NOMO-1 treated with dmso at 0.1 percent for 144 hours (cell line): ENCODE data around the gene STXBP6.
"Not testable (repeated sequence)": the region's sequence is repeated elsewhere in the genome, so short reads cannot be mapped to it uniquely, and the experiment has no call there.

Experiments used
- DNase-seq: peaks from one replicate; lab custom pipeline; 2025; ENCODE audit not compliant: unreplicated experiment; lab: John Stamatoyannopoulos, UW

Gene STXBP6

DNA sequence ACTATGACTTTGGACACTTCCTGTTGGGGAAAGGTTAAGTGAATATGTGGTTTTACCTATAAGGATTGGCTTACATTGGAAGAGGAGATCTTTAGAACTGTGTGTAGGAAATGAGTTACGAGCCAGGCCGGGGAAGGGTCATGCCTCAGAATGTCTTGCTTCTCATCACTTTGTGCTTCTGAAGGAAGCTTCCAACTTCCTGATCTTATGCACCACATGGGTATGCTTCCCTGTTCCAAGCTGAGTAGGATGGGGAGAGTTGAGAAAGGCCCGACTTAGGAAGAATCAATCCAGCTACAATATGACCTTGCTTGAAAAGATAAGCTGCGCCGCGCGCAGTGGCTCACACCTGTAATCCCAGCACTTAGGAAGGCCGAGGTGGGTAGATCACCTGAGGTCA, 59.9 kb downstream of the STXBP6 start:
- no peak for DNase-seq

DNA sequence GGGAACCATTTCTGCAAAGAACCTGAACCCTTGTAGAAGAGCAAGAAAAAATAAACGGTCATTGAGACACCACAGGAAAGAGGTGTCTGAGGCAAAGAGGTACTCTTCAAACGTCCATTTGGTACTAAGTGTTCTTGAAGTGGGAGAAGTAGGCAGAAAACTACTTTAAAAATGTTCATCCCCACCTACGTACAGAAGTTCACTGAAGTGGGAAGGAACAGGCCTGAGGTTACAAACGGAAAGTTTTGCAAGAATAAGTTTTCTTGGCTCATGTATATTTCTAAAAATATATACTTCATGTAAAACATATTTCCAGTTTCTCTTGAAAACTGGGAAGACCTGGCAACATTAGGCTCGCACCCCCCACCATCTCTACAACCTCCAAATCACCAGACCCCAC, 61.2 kb downstream of the STXBP6 start:
- no peak for DNase-seq

DNA sequence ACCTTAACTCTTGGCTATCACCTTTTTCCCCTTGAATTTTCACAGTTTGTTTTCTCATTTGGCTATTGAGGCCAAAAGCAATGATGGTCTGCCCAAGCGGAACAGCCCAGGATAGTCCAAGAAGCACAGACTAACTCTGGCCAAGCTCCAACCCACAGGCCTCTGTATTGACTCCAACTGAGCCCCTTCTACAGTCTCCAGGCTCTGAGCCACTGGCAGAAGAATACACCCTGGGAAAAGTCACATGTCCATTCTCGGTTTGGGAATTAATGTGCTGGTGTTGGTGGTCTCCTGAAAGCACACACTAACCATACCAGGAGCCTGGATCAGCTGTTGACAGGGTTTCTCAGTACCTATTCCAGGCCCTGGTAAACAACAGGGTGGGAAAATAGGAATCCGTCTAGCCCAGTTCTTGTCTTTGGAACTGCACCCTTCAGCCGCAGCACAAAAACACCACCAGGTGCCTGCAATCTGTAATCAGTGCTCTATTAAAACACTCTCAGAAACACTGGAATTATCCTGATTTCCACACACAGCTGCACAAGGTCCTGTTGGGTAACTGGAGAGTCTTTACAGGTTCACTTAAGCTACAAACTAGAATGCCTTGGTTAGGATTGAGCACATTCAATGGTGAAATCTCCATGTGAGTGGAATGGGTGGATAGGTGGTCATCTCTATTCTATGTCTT, 63.6 kb downstream of the STXBP6 start:
- DNase-seq: no peak

DNA sequence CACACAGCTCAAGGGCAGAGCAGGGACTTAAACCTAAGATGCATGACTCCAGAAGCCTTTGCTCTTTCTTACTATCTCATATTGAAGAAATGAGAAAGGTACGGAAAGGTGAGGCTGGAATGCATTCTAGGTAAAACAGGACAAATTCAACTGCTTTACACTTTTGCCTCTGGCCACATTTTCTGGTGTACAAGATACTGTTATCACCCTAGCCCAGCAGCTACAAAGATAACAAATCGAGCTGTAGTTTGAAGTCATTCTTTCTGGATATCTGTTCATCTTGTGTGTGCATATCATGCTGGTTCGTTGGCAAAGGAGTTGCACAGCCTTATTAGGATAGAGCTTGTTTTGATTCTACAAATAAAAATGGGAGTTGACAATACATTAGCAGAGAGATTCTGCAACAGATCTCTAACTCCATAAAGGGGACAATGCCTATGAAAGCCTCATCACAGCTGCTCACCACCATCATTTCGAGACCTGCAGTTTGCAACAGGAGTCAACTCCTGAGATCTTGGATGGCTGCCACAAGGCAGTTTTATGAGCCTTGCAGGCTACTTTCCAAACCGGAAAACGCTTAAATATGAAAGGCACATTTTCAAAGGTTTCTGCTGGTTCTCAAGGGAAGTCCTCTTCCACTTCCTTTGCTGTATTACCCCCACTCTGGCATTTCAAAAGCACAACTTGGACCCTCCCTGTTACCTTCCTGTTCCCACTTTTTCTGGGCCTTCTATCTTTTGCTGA, 64.9 kb downstream of the STXBP6 start:
- DNase-seq: no peak

DNA sequence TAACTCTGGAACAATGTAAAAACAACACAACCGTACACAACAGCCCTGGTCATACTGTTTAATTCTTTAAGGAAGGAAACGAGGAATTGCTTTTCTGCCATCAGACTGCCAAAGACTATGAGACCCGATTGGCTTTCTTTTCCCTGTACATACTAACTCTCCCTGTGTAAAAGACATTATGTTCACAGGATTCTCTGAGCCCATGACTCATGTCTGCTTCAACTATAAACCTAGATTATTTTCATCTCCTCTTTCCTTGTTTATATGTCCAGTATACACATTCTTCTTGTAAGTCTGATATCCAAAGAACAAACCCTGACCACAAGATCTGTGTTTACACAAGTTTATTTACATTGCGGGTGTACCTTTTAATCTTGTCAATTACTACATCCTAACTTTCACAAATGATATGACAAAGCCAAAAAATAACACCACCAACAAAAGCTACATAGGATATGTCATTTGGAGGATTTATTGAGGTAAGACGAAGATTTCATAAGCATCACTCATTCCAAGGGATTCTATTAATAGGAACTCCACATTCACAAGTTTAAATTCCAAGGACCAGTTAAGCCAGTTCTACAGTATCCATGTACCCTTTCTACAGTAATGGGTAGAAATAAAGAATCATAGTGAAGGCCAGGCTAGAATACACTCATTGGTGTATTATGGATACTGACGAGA, 67.3 kb downstream of the STXBP6 start:
- no peak for DNase-seq

DNA sequence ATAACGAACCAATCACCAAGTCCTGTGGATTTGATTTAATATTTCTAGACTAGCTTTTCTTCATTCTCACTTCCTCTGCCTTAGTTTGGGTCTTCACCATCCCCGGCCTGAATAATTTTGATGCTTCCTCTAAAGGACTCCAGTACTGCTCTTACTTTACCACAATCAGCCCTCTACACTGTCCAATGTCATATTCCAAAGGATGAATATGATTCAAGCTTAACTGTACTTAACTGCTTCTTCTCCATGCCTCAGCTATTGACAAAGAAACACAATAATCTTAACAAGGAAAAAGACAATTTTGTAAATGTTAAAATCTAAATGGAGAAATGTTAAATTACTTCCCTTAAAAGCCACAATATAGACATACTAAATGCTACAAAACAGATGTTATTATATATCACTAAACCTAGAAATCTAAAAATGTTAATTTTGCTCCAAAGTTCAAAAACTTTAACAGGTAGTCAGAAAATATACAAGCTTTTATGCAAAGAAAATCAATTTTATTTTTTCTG, 70.2 kb downstream of the STXBP6 start:
- no peak for DNase-seq

DNA sequence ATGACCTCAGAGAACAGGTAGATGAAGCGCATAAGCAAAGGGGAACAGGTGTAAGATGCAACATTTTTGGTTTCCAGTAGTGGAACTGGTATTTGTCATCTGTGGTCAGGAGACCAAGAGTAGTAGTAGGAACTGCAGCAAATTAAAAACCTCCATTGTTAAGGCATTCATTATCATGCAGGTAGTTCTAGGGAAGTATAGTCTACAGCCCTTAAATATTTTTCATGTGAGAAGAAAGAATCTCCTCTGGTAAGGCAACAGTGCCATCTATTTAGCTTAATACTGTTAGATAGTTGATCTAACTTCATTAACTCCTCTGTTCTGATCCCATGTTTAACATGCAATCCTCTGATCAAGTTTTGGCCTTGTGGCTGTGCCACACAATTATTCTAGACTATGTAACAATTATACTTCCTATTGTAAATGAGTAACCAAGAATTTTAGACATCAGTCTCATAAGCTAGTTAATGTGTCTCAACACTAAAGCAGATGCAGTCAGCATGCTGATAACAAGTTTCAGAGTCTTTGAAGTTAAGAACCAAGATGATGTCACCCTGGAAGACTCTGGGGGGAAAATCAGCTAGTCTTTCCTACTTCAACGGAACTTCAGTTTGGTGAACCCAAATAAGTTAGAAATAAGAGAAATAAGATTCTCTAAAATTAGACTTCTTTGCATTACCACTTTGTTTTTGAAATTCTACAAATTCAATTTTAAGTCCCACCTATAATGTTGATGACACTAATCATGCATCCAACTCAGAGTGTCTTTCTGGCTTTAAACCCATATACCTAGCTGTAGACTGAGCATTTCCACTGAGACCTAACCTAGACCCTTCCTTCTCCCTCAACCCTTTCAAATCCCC, 70.9 kb downstream of the STXBP6 start:
- DNase-seq: no peak

DNA sequence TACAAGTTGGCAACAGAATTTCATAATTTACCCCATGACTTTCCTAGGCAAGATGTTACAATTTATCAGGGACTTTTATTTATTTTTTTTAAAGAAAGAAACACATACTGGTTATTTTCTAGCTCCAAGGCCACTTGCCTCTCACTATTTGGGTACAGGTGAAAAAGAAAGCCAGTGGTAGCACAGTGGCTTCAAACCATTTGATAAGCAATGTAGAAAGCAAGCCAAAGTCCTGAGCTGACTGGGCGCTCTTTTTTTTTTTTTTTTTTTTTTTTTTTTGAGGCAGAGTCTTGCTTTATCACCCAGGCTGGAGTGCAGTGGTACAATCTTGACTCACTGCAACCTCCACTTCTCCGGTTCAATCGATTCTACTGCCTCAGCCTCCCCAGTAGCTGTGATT, 73.3 kb downstream of the STXBP6 start:
- no peak for DNase-seq

DNA sequence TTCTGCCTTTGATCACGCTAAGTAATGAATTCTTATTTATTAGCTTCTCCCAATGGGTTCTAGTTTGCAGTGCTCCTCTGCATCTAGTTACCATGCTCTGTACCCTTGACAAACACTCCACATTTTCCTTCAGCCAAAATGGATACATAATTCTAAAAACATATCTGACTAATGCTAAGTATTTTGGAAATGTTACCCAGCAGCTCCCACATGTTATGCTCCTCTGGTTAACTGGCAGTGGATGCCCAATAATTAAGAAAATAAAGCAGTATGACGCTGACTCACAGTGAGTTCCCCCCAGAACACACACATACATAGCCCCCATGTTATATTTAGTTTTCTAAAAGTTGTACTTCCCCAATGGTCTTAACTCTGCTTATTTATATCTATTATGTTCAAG, 74.6 kb downstream of the STXBP6 start:
- no peak for DNase-seq

DNA sequence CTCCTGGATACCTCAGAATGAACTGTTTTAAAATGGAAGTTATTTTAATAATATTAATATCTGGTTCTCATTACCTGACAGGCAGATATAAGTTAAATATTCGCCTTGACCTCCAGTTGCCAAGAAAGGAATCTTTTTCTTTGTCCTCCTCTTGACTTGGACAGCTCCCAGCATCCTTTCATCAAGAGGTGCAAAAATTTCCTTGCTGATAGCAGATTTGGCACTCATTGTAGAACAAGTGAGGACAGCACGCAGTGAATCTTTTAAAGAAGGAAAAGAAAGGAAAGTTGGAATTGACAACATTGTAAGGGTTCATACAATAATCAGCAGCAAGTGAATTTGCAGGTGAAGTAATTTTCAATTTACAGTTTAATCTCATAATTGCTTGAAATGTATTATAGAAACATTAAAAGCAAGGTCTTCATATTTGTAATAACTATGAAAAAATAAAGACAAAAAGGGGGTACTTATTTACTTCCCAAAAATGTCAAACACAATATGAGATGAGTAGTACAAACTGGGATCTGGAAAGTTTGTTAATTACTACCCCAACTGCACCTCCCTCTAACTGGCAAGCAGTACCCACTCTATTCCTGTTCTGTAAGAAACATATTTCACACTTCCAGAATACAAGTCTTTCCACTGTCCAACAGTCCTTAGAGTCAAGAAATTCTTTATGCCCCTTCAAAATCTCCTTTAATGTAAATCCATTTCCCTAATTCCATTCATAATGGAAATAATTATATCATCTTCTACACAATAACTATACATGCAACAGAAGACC, 75.2 kb downstream of the STXBP6 start:
- no peak for DNase-seq

DNA sequence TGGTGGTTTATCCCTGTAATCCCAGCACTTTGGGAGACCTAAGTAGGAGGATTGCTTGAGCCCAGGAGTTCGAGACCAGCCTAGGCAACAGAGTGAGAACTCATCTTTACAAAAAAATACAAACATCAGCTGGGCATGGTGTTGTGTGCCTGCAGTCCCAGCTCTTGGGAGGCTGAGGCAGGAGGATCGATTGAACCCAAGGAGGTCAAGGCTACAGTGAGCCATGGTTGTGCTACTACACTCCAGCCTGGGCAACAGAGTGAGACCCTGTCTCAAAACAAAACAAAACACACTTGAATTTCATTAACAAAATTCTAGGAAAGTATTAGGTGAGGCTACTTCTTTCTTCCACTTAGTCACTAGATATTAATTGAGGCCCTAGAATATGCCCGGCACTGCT, 77.1 kb downstream of the STXBP6 start:
- no peak for DNase-seq

DNA sequence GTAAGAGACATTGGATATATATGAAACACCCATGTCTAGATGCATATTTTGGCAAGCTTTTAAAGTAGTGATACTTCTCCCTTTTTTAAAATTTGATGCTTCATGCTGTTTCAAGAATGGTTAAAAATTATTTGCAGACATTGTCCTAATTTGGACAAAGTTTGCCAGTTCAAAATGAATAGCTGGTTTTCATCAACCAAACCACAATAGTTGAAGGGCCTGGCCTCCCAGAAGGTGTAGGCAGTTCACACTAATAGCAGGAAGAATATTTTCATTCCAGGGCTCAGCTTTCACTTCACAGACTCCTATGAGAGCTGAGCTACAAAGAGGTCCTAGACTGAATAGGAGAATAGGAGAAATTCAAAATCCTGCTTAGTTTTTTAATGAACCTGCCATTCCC, 78.7 kb downstream of the STXBP6 start:
- no peak for DNase-seq

DNA sequence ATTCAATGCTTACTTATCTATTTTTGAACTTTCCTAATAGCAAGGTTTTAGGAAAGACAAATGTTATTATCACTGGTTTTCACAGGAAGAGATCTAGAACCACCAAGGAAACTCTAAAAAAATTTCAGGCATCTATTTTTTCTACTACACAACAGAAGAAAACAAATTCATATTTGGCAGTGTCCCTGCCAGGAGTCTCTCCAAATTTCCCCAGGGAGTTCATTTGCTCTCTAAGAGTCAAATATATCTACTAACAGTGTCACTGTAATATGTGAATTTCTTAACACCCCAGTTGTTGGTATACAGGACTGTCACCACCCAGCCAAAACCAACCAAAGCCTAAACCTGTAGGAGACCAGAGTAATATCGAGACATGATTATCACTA, 83.4 kb downstream of the STXBP6 start:
- no peak for DNase-seq

DNA sequence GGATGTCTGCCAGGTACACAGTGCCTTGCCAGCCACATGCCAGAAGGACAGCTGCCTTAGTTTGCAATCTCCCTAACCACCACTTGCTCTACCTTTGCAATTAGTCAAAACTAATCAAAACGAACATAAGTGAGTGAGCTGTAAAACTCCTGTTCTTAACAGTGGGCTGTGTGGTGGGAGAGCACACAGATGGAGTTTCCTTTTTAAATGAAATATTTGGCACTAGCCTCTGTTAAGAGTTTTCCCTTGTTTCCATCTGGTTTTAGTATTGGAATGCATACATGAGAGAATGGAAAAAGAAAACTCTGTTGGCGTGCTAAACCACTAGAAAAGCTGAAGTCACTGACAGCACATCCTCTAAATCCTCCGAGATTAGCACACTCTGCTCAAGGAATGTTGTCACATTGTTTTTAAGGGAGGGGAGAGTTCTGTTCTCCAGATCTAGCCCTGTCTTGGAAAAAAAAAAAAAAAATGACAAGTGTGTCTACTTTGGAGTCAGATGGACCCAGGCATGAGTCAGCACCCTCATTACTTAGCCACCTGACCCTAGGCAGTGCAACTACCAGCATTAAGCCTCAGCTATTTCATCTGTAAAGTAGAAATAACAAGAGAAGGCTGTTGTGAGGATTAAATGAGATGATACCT, 83.9 kb downstream of the STXBP6 start:
- DNase-seq: no peak

DNA sequence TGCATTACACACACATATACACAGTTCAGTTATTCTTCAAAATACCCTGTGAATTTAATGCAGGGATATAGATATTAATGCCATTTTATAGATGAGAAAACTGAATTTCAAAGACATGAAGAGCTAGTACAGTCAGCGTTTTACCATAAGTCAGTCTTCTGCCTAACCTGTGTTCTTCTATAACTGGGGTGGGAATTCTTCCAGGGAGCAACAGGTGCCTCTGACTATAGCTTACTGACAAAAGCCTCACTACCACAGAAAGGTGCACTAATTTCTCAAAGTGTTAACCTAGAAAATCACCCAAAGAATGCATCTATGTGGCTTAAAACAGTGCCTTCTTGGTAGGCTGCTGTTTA, 84.4 kb downstream of the STXBP6 start:
- no peak for DNase-seq

DNA sequence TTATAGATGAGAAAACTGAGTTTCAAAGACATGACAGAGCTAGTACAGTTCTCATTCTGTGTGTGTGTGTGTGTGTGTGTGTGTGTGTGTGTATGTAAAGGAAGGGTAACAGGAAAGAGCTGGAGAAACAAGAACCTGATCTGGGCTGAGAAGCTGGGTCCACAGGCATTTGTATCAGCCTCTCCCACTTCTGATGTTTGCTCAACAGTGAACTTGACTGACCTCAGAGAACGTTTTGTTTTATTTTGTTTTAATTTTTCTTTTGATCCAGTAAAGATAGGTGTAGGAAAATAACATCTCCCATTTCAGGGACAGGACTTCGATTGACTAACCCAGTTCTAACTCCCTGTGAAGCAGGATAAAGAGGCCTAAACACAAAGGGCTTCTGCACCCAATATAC, 85.4 kb downstream of the STXBP6 start:
- DNase-seq: no peak

DNA sequence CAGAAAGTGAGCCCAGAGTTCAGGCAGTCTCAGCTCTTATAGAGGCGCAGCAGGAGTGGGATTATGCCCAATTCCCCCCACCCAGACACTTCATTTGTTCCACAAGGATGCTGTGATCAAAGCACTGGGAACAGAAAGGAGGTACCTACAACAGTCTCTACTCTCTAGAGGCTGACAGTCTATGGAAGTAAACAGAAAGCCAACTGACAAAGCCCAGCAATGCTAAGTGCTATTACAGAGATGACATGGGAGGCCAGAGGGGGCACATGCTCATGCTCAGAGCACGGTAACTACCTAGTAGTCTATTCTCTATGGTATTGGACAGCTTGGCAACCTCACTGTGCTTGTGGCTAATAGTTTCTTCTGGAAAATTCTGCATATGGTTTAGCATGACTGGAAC, 85.9 kb downstream of the STXBP6 start:
- DNase-seq: no peak

DNA sequence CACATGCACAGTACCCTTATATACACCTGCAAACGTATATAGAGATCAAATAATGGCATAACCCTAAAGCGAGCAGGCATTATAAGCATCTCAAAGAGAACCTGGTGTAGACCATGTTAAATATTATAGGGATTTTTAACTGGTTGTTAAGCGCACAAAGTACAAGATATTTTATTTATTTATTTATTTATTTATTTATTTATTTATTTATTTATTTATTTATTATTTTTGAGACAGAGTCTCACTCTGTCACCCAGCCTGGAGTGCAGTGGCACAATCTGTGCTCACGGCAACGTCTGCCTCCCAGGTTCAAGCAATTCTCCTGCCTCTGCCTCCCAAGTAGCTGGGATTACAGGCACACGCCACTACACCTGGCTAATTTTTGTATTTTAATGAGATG, 87.8 kb downstream of the STXBP6 start:
- not testable (repeated sequence) for DNase-seq

DNA sequence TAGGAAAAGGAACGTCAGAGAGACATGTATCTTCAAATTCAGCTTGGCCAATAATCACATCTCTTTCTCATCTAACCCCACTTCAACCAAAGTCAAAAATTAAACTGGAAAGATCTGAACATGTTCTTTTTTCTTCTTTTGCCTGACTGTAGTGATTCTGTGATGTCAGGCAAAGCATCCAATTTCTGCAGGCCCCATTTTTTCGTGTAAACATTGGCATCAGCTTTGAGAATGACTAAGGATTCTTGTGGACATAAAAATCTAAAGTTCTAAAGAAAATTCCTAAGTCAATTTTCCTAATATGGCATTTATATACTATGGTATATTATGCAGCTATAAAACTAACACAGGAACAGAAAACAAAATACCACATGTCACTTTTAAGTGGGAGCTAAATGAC, 89.1 kb downstream of the STXBP6 start:
- DNase-seq: no peak

DNA sequence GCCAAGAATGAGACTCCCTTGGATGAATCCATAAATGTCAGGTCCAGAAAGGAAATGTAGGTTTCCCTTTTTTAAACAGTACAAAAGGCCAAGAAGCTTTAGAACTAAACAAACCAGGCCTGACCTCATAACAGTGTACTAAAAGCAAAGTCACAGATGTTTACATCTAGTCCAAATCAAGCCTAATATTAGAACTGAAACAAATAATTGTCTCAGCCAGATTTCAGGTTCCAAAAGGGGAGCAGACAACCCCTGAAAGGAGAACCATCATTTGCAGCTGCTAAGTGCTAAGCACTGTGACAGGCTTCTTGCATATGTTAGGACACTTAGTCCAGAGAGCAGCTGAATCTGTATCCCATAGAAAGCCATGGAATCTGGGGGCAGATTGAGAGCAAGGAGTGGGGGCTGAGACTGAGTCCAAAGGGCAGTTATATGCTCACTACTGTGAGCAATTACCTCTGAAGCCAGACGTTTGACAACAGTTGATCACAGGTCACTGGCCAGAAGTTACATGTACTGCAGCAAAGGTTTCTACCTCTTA, 90.1 kb downstream of the STXBP6 start:
- DNase-seq: no peak
